Chondrocyte (in vitro differentiated cells): ENCODE data around the gene KPNA6. TPM values are rescaled to one million over a fixed set of nuclear protein-coding genes. Genes with fewer than 3 reads are reported as not detected.

Source experiments
- DNase-seq: peaks from one replicate; pipeline ENCODE4 v3.0.0; 2021; ENCODE audit warnings: mixed read lengths, low spot score
- H3K27ac Mint-ChIP-seq: one replicate; pipeline ENCODE4 v1.8.0; 2021; ENCODE audit warnings: mild to moderate bottlenecking, moderate library complexity, mixed read lengths; ENCODE audit not compliant: unreplicated experiment
- H3K27me3 Mint-ChIP-seq: 2 replicates; pipeline ENCODE4 v1.8.0; 2021; ENCODE audit warnings: low read depth, mixed read lengths
- H3K36me3 Mint-ChIP-seq: 2 replicates; pipeline ENCODE4 v1.8.0; 2021; ENCODE audit warnings: low read depth, mixed read lengths
- H3K4me1 Mint-ChIP-seq: 2 replicates; pipeline ENCODE4 v1.8.0; 2021; ENCODE audit warnings: low read depth, mild to moderate bottlenecking, mixed read lengths
- H3K4me3 Mint-ChIP-seq: one replicate; pipeline ENCODE4 v1.8.0; 2021; ENCODE audit warnings: mild to moderate bottlenecking, moderate library complexity, mixed read lengths; ENCODE audit not compliant: unreplicated experiment
- H3K9me3 Mint-ChIP-seq: 2 replicates; pipeline ENCODE4 v1.8.0; 2021; ENCODE audit warnings: low read depth, mixed read lengths
- total RNA-seq: library from RNA; stranded (reverse); gene quantifications from 3 replicates; pipeline ENCODE4 v1.2.1, GENCODE V29; 2021
- TF ChIP-seq, protein P1 (sequence below): fragments of 200-600 bp; sonication (generic); IDR thresholded peaks from 2 replicates; pipeline ENCODE4 v1.5.0; 2021; ENCODE audit warnings: antibody characterized with exemption, mild to moderate bottlenecking, moderate library complexity

KPNA6 gene
- total RNA-seq, 1 donor from 2014 or later: 80.9 TPM

DNA sequence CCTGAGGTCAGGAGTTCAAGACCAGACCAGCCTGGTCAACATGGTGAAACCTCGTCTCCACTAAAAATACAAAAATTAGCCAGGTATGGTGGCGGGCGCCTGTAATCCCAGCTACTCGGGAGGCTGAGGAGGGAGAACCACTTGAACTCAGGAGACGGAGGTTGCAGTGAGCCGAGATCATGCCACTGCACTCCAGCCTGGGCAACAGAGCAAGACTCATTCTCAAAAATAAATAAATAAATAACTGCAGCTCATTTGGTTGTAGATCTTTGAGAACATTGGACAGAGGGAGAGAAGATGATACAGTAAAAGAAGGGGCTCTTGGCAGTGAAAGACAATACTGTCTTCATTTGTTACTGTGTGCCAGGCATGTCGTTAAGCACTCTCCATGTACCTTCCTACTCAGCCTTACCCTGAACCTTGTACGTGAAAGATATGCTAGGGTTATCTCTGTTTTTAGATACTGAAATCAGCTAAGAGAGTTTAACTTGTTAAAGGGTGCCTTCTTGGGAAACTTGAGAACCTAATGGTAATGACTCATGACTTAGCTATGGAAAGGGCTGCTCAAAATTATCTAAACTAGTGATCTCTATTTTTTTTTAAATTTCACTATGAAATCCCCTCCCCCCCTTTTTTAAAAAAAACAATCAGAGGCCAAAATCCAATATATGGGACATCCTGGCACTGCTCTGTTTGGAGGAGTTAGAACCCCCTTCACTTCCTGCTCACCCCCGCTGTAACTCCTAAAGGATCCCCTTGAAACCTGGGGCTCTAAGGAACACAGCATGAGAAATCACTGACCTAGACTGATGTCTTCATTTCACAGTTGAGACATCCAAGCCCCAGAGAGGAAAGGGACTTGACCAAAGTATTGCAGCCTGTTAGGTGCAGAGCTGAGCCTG lies 6.8 kb upstream of the KPNA6 start:
- H3K36me3 Mint-ChIP-seq: peaks cover 10% of the 10 kb centered on the region
- no peak overlapping the region for H3K4me3 Mint-ChIP-seq
- peak overlapping the region; percentile 20 for H3K27ac Mint-ChIP-seq
- H3K9me3 Mint-ChIP-seq: no peaks in the 10 kb centered on the region
- no peaks in the 10 kb centered on the region for H3K27me3 Mint-ChIP-seq
- peaks cover 22% of the 10 kb centered on the region for H3K4me1 Mint-ChIP-seq
- no peak for DNase-seq
- TF ChIP-seq, protein P1, sequence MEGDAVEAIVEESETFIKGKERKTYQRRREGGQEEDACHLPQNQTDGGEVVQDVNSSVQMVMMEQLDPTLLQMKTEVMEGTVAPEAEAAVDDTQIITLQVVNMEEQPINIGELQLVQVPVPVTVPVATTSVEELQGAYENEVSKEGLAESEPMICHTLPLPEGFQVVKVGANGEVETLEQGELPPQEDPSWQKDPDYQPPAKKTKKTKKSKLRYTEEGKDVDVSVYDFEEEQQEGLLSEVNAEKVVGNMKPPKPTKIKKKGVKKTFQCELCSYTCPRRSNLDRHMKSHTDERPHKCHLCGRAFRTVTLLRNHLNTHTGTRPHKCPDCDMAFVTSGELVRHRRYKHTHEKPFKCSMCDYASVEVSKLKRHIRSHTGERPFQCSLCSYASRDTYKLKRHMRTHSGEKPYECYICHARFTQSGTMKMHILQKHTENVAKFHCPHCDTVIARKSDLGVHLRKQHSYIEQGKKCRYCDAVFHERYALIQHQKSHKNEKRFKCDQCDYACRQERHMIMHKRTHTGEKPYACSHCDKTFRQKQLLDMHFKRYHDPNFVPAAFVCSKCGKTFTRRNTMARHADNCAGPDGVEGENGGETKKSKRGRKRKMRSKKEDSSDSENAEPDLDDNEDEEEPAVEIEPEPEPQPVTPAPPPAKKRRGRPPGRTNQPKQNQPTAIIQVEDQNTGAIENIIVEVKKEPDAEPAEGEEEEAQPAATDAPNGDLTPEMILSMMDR: no peak

GRCh38 chr1:32104127-32104526 lies 3.7 kb upstream of the KPNA6 start:
- no peaks in the 10 kb centered on the region for H3K9me3 Mint-ChIP-seq
- no peaks in the 10 kb centered on the region for H3K27me3 Mint-ChIP-seq

GRCh38 chr1:32105338-32105737 lies 2.5 kb upstream of the KPNA6 start:
- DNase-seq: no peak
- Mint-ChIP-seq H3K4me1 (peaks cover 42% of the 10 kb centered on the region), H3K9me3 (no peaks in the 10 kb centered on the region), H3K27ac (no peak overlapping the region), H3K27me3 (no peaks in the 10 kb centered on the region), H3K4me3 (no peak overlapping the region), H3K36me3 (no peaks in the 10 kb centered on the region)
- TF ChIP-seq, protein P1: no peak

More at GRCh38 chr1:32104127-32104526, 3.7 kb upstream of the KPNA6 start:
- Mint-ChIP-seq H3K4me3 (no peak overlapping the region), H3K27ac (no peak overlapping the region), H3K4me1 (peaks cover 33% of the 10 kb centered on the region), H3K36me3 (peaks cover 1% of the 10 kb centered on the region)
- DNase-seq: no peak
- TF ChIP-seq, protein P1: no peak

DNA sequence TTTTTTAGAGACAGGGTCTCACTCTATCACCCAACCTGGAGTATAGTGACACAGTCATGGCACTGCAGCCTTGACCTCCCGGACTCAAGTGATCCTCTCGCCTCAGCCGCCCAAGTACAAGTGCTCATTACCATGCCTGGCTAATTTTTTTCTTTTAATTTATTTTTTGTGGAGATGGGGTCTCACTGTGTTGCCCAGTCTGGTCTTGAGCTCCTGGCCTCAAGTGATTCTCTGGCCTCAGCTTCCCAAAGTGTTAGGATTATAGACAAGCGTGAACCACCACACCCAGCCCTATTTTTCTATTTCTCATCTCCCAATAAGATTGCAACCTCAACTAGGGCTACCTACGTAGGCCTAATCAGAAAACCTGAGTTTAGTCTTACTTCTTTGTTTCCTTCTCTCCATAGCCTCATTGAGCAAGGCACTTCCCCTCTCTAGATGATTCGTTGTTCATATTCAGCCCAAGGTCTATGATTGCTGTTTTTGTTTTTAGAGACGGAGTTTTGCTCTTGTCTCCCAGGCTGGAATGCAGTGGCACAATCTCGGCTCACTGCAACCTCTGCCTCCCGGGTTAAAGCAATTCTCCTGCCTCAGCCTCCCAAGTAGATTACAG lies 1.1 kb upstream of the KPNA6 start:
- Mint-ChIP-seq H3K4me1 (peaks cover 41% of the 10 kb centered on the region), H3K27ac (no peak overlapping the region), H3K9me3 (no peaks in the 10 kb centered on the region), H3K4me3 (peak overlapping the region; percentile 25), H3K36me3 (no peaks in the 10 kb centered on the region), H3K27me3 (no peaks in the 10 kb centered on the region)
- no peak for DNase-seq
- TF ChIP-seq, protein P1: no peak

GRCh38 chr1:32111040-32111623 lies 3.3 kb downstream of the KPNA6 start:
- Mint-ChIP-seq H3K27ac (no peak overlapping the region), H3K4me3 (no peak overlapping the region), H3K9me3 (no peaks in the 10 kb centered on the region), H3K4me1 (peaks cover 47% of the 10 kb centered on the region), H3K36me3 (no peaks in the 10 kb centered on the region), H3K27me3 (no peaks in the 10 kb centered on the region)
- TF ChIP-seq, protein P1: no peak
- no peak for DNase-seq
